H1 (cell line): ENCODE measurements around the gene ARHGAP21. TPM values are rescaled to one million over a fixed set of nuclear protein-coding genes. Genes with fewer than 3 reads are reported as not detected.

Experiments
- CTCF ChIA-PET: fragments of 300-600 bp; sonication (Branson Sonifier 250); formaldehyde crosslinking; loops from one replicate; lab custom pipeline; 2021; ENCODE audit not compliant: partially characterized antibody; lab: Charles Lee
- POLR2A ChIA-PET: fragments of 300-600 bp; sonication (Branson Sonifier 250); formaldehyde crosslinking; loops from one replicate; lab custom pipeline; 2021; ENCODE audit warnings: inconsistent platforms; ENCODE audit not compliant: partially characterized antibody; lab: Charles Lee
- DNase-seq, 2 experiments: peaks; one replicate each; pipeline versions ENCODE4 v3.0.0 to v3.0.0-alpha.2; 2010 to 2022; ENCODE audit warnings: low spot score in 2 of 2, low read depth in 1 of 2, mixed read lengths in 1 of 2
- FAIRE-seq: peaks from 2 replicates; lab custom pipeline; 2011; peaks lifted over from hg19 to GRCh38; lab: Jason Lieb, UNC
- H2AFZ ChIP-seq: 2 replicates; pipeline ENCODE4 v1.8.1; 2012; ENCODE audit warnings: low read length, inconsistent platforms
- H2AK5ac ChIP-seq: 2 replicates; pipeline ENCODE4 v1.6.1; 2013; ENCODE audit warnings: low read depth, low read length
- H2BK120ac ChIP-seq: replicated peaks from 2 replicates; pipeline ENCODE3; 2013; ENCODE audit warnings: low read depth, low read length, inconsistent platforms
- H2BK12ac ChIP-seq: 2 replicates; pipeline ENCODE4 v1.6.1; 2013; ENCODE audit warnings: low read depth, low read length
- H2BK15ac ChIP-seq: 2 replicates; pipeline ENCODE4 v1.6.1; 2013; ENCODE audit warnings: low read length
- H2BK20ac ChIP-seq: 2 replicates; pipeline ENCODE4 v1.6.1; 2013; ENCODE audit warnings: low read length
- H2BK5ac ChIP-seq: 2 replicates; pipeline ENCODE4 v1.6.1; 2013; ENCODE audit warnings: low read depth, low read length
- H3K14ac ChIP-seq: 2 replicates; pipeline ENCODE4 v1.6.1; 2013; ENCODE audit warnings: inconsistent platforms; ENCODE audit not compliant: insufficient read length
- H3K18ac ChIP-seq: 2 replicates; pipeline ENCODE4 v1.6.1; 2013; ENCODE audit warnings: low read length; ENCODE audit errors: extremely low read depth
- H3K23ac ChIP-seq: 2 replicates; pipeline ENCODE4 v1.6.1; 2013; ENCODE audit warnings: inconsistent platforms; ENCODE audit not compliant: insufficient read length
- H3K23me2 ChIP-seq: 2 replicates; pipeline ENCODE4 v1.6.1; 2013; ENCODE audit warnings: low read depth, low read length
- H3K27ac ChIP-seq: 2 replicates; pipeline ENCODE4 v1.6.1; 2011; ENCODE audit warnings: low read depth, low read length, inconsistent platforms
- H3K27me3 ChIP-seq, 4 experiments: replicated peaks in 1 of 4; 1 replicate in 1 of 4; 2 replicates in 3 of 4; pipeline versions ENCODE4 v1.6.1 to v1.8.1; 2011 to 2013; ENCODE audit warnings: low read length in 3 of 4, mild to moderate bottlenecking in 3 of 4, inconsistent platforms in 2 of 4, mixed read lengths in 2 of 4, moderate library complexity in 1 of 4; ENCODE audit not compliant: control insufficient read depth in 3 of 4, insufficient read depth in 3 of 4; ENCODE audit errors: extremely low read depth in 1 of 4
- H3K36me3 ChIP-seq, 4 experiments: 2 replicates each; pipeline versions ENCODE4 v1.6.1 to v1.8.1; 2011 to 2013; ENCODE audit warnings: mild to moderate bottlenecking in 4 of 4, low read length in 3 of 4, moderate library complexity in 2 of 4, control low read depth in 1 of 4, inconsistent platforms in 1 of 4; ENCODE audit not compliant: insufficient read depth in 4 of 4, control insufficient read depth in 2 of 4
- H3K4ac ChIP-seq: replicated peaks from 2 replicates; pipeline ENCODE3; 2013; ENCODE audit warnings: low read length, low read depth, mixed read lengths, inconsistent platforms; ENCODE audit not compliant: insufficient read length
- H3K4me1 ChIP-seq, 4 experiments: replicated peaks in 1 of 4; 1 replicate in 1 of 4; 2 replicates in 3 of 4; pipeline versions ENCODE4 v1.6.1 to v1.8.1; 2011 to 2013; ENCODE audit warnings: low read length in 3 of 4, inconsistent platforms in 2 of 4, mixed read lengths in 1 of 4; ENCODE audit not compliant: insufficient read depth in 4 of 4, control insufficient read depth in 3 of 4
- H3K4me2 ChIP-seq, 2 experiments: 2 replicates each; pipeline versions ENCODE4 v1.6.1 to v1.8.1; 2011 to 2013; ENCODE audit warnings: low read depth in 2 of 2, low read length in 2 of 2, control low read depth in 1 of 2, inconsistent platforms in 1 of 2, mild to moderate bottlenecking in 1 of 2; ENCODE audit not compliant: insufficient read depth in 1 of 2
- H3K4me3 ChIP-seq, 4 experiments: fragments of 200-600, 300-600 bp in 1 of 4; sonication (generic), shearing (Covaris generic), sonication (Bioruptor Twin) in 1 of 4; 2 replicates each; pipeline versions ENCODE4 v1.5.1 to v1.8.1; 2011 to 2016; ENCODE audit warnings: low read length in 4 of 4, low read depth in 3 of 4, control low read depth in 2 of 4, inconsistent platforms in 2 of 4, mild to moderate bottlenecking in 2 of 4, mixed read lengths in 1 of 4, moderate library complexity in 1 of 4; ENCODE audit not compliant: insufficient read depth in 2 of 4; ENCODE audit errors: extremely low read depth in 1 of 4
- H3K56ac ChIP-seq: replicated peaks from 2 replicates; pipeline ENCODE3; 2013; ENCODE audit warnings: low read depth, mild to moderate bottlenecking, mixed read lengths, low read length, inconsistent platforms; ENCODE audit not compliant: insufficient read length
- H3K79me1 ChIP-seq: 2 replicates; pipeline ENCODE4 v1.6.1; 2013; ENCODE audit warnings: low read depth, low read length, control low read depth
- H3K79me2 ChIP-seq, 2 experiments: 2 replicates each; pipeline versions ENCODE4 v1.6.1 to v1.8.1; 2012 to 2013; ENCODE audit warnings: low read length in 2 of 2, mild to moderate bottlenecking in 2 of 2, inconsistent platforms in 1 of 2; ENCODE audit not compliant: insufficient read depth in 2 of 2, control insufficient read depth in 1 of 2
- H3K9ac ChIP-seq, 4 experiments: replicated peaks in 1 of 4; 1 replicate in 1 of 4; 2 replicates in 3 of 4; pipeline versions ENCODE4 v1.6.1 to v1.8.1; 2011 to 2013; ENCODE audit warnings: low read depth in 3 of 4, low read length in 3 of 4, control low read depth in 2 of 4, mild to moderate bottlenecking in 2 of 4, moderate library complexity in 2 of 4, inconsistent platforms in 1 of 4; ENCODE audit errors: extremely low read depth in 1 of 4
- H3K9me3 ChIP-seq, 2 experiments: 2 replicates each; pipeline versions ENCODE4 v1.6.1 to v1.8.1; 2012 to 2013; ENCODE audit warnings: mild to moderate bottlenecking in 2 of 2, moderate library complexity in 2 of 2, control low read depth in 1 of 2, inconsistent platforms in 1 of 2, low read depth in 1 of 2, low read length in 1 of 2, mixed read lengths in 1 of 2; ENCODE audit not compliant: insufficient read depth in 2 of 2
- H4K20me1 ChIP-seq, 2 experiments: replicated peaks in 1 of 2; 2 replicates each; pipeline versions ENCODE3 to v1.8.1; 2011 to 2013; ENCODE audit warnings: inconsistent platforms in 2 of 2, low read length in 2 of 2, mild to moderate bottlenecking in 1 of 2; ENCODE audit not compliant: insufficient read depth in 2 of 2, control insufficient read depth in 1 of 2
- H4K5ac ChIP-seq: 2 replicates; pipeline ENCODE4 v1.6.1; 2013; ENCODE audit warnings: low read length, low read depth, mixed read lengths, inconsistent platforms; ENCODE audit not compliant: insufficient read length
- H4K8ac ChIP-seq: 2 replicates; pipeline ENCODE4 v1.8.0; 2013; ENCODE audit warnings: mild to moderate bottlenecking, moderate library complexity, low read length, inconsistent platforms; ENCODE audit not compliant: insufficient read depth; ENCODE audit errors: extremely low read depth
- H4K91ac ChIP-seq: replicated peaks from 2 replicates; pipeline ENCODE3; 2013; ENCODE audit warnings: low read length, mixed read lengths, inconsistent platforms; ENCODE audit not compliant: insufficient read length
- BACH1 ChIP-seq: IDR thresholded peaks from 2 replicates; pipeline ENCODE4 v1.6.1; 2012; ENCODE audit warnings: low read length, improper control_type of control experiment
- CBX5 ChIP-seq: fragments of 300-800, 300-1000 bp; sonication (generic); IDR thresholded peaks from 2 replicates; pipeline ENCODE4 v1.7.1; 2016; ENCODE audit warnings: antibody characterized with exemption, low read length, low read depth
- CEBPB ChIP-seq: IDR thresholded peaks from 2 replicates; pipeline ENCODE4 v1.6.1; 2012; ENCODE audit warnings: low read depth, low read length
- CREB1 ChIP-seq: IDR thresholded peaks from 2 replicates; pipeline ENCODE4 v1.6.1; 2012; ENCODE audit warnings: inconsistent platforms
- CTBP2 ChIP-seq: IDR thresholded peaks from 2 replicates; pipeline ENCODE4 v1.7.0; 2011; ENCODE audit warnings: borderline replicate concordance, mild to moderate bottlenecking, moderate library complexity, mixed read lengths, low read length; ENCODE audit not compliant: insufficient read depth, insufficient read length
- E2F6 ChIP-seq: IDR thresholded peaks from 2 replicates; pipeline ENCODE4 v1.6.1; 2012; ENCODE audit warnings: inconsistent platforms
- FOSL1 ChIP-seq: IDR thresholded peaks from 2 replicates; pipeline ENCODE4 v1.6.1; 2011; ENCODE audit warnings: mild to moderate bottlenecking, low read depth, low read length, moderate library complexity; ENCODE audit not compliant: insufficient read depth
- JUN ChIP-seq: IDR thresholded peaks from 2 replicates; pipeline ENCODE4 v1.6.1; 2011; ENCODE audit warnings: low read depth, mild to moderate bottlenecking, improper control_type of control experiment, low read length
- KDM5A ChIP-seq: fragments of 200-600 bp; IDR thresholded peaks from 2 replicates; pipeline ENCODE4 v1.7.1; 2012; ENCODE audit warnings: mild to moderate bottlenecking, low read length, inconsistent platforms, mixed read lengths
- MAFK ChIP-seq: IDR thresholded peaks from 2 replicates; pipeline ENCODE4 v1.6.1; 2012; ENCODE audit warnings: low read depth, mild to moderate bottlenecking, improper control_type of control experiment, low read length
- NANOG ChIP-seq: IDR thresholded peaks from 2 replicates; pipeline ENCODE4 v1.6.1; 2011; ENCODE audit warnings: low read length, low read depth, mild to moderate bottlenecking, inconsistent platforms; ENCODE audit not compliant: insufficient read depth, poor library complexity, severe bottlenecking
- POU5F1 ChIP-seq: IDR thresholded peaks from 2 replicates; pipeline ENCODE4 v1.6.1; 2011; ENCODE audit warnings: low read depth, mild to moderate bottlenecking, low read length, moderate library complexity
- SIN3A ChIP-seq, 2 experiments: IDR thresholded peaks in 1 of 2; conservative IDR thresholded peaks in 1 of 2; 2 replicates each; pipeline ENCODE4 v1.6.1; 2011 to 2012; ENCODE audit warnings: low read length in 2 of 2, improper control_type of control experiment in 1 of 2, low read depth in 1 of 2, mild to moderate bottlenecking in 1 of 2
- TEAD4 ChIP-seq: IDR thresholded peaks from 2 replicates; pipeline ENCODE4 v1.6.1; 2012; ENCODE audit warnings: low read depth, low read length, inconsistent platforms, mixed read lengths
- ZNF274 ChIP-seq: IDR thresholded peaks from 2 replicates; pipeline ENCODE4 v1.7.0; 2012; ENCODE audit warnings: low read length, borderline replicate concordance; ENCODE audit errors: extremely low read depth
- WGBS, 2 experiments: shearing (Covaris generic) in 1 of 2; methylation state at CpG; one replicate each; pipeline versions ENCODE4 v1.1.6 to v1.1.7; 2013 to 2015; ENCODE audit warnings: low lambda C conversion rate in 2 of 2, mixed read lengths in 2 of 2, inconsistent platforms in 1 of 2, low coverage in 1 of 2, missing lambda C conversion rate in 1 of 2; ENCODE audit not compliant: insufficient replicate concordance in 2 of 2, insufficient coverage in 1 of 2, insufficient read length in 1 of 2; ENCODE audit errors: extremely low coverage in 1 of 2, missing lambda C conversion rate in 1 of 2; 5-methylcytosine and 5-hydroxymethylcytosine counted together
- polyA plus RNA-seq, 7 experiments: library from polyadenylated mRNA; depleted of rRNA in 3 of 7; stranded (reverse) in 5 of 7; unstranded in 2 of 7; fragments of >200 nt in 5 of 7; fragments of 200-250 nt in 2 of 7; gene quantifications; 1 replicate in 5 of 7; 2 replicates in 1 of 7; 4 replicates in 1 of 7; pipeline versions ENCODE4 v1.2.1 to v1.2.3, GENCODE V29; 2011 to 2013; ENCODE audit warnings: missing spikeins in 2 of 7, mixed read lengths in 2 of 7
- total RNA-seq: library from RNA; stranded (reverse); fragmentation: NEBNext Ultra II Directional; extraction: Animal tissue kit (Norgen Biotek cat#: 25700); gene quantifications from 2 replicates; pipeline ENCODE4 v1.2.1, GENCODE V29; 2021

Gene ARHGAP21
- total and polyA plus RNA-seq, 2 of the 8 experiments (the other 6 are each of a cell fraction or from before 2014, with no cell fraction given): 14.4 to 35.3 TPM

GRCh38 chr10:24750695-24751094, 27.0 kb upstream of the ARHGAP21 start:
- Histone ChIP-seq H4K20me1 (no peaks in the 10 kb centered on the region), H2AFZ (no peak overlapping the region), H3K4me1 (no peaks in the 10 kb centered on the region), H3K27ac (no peak overlapping the region), H3K79me1 (no peaks in the 10 kb centered on the region), H3K9me3 (no peaks in the 10 kb centered on the region), H3K4ac (no peak overlapping the region), H2BK5ac (no peak overlapping the region), H4K8ac (no peak overlapping the region), H3K23me2 (no peaks in the 10 kb centered on the region), H3K14ac (no peak overlapping the region), H2BK12ac (no peak overlapping the region), H3K4me3 (no peak overlapping the region), H3K9ac (no peak overlapping the region), H3K18ac (no peak overlapping the region), H2BK20ac (no peak overlapping the region), H3K4me2 (no peak overlapping the region), H4K91ac (no peak overlapping the region), H4K5ac (no peak overlapping the region), H3K27me3 (no peaks in the 10 kb centered on the region), H2BK120ac (no peak overlapping the region), H3K36me3 (no peaks in the 10 kb centered on the region), H3K79me2 (no peaks in the 10 kb centered on the region), H3K23ac (no peak overlapping the region), H2AK5ac (no peak overlapping the region), H2BK15ac (no peak overlapping the region), H3K56ac (no peak overlapping the region)
- FAIRE-seq: no peak
- no peak for DNase-seq
- CTCF ChIA-PET: interaction anchor here (0.6 kb wide), 1 partner anchor 144 kb away, joined by 3 read pairs; no protein-coding TSS in a partner anchor
- POLR2A ChIA-PET: no interaction called here
- WGBS, 2 experiments: 93% methylated on average over 2 of the region's 2 CpGs; no CpG with 5 or more reads in 1 of the 2 experiments
- TF ChIP-seq TEAD4: no peak
- no peak for TF ChIP-seq MAFK
- TF ChIP-seq JUN: no peak
- TF ChIP-seq CTBP2: no peak
- TF ChIP-seq CBX5: no peak
- no peak for TF ChIP-seq ZNF274
- no peak for TF ChIP-seq CEBPB
- no peak for TF ChIP-seq CREB1
- no peak for TF ChIP-seq BACH1
- TF ChIP-seq KDM5A: no peak
- no peak for TF ChIP-seq SIN3A (conservative IDR thresholded peaks at IDR 0.05 in 1 of 2, IDR thresholded peaks at IDR 0.05 in 1 of 2; ENCODE audit: low read depth in 1 of 2, low read length in 2 of 2)
- TF ChIP-seq NANOG: no peak
- TF ChIP-seq POU5F1: no peak
- TF ChIP-seq E2F6: no peak
- TF ChIP-seq FOSL1: no peak
